NOMO-1 (cell line): Measurements from ENCODE around the gene VAMP2.
A peak's percentile ranks its signal among the peaks of the same experiment; 100 is the strongest.

Experiments used
- DNase-seq, 2 experiments: peaks; one replicate each; lab custom pipeline; 2025; ENCODE audit not compliant: unreplicated experiment in 2 of 2; lab: John Stamatoyannopoulos, UW

The VAMP2 gene

GRCh38 chr17:8143581-8144400 lies 19.0 kb downstream of the VAMP2 start:
- DNase-seq: no peak

DNA sequence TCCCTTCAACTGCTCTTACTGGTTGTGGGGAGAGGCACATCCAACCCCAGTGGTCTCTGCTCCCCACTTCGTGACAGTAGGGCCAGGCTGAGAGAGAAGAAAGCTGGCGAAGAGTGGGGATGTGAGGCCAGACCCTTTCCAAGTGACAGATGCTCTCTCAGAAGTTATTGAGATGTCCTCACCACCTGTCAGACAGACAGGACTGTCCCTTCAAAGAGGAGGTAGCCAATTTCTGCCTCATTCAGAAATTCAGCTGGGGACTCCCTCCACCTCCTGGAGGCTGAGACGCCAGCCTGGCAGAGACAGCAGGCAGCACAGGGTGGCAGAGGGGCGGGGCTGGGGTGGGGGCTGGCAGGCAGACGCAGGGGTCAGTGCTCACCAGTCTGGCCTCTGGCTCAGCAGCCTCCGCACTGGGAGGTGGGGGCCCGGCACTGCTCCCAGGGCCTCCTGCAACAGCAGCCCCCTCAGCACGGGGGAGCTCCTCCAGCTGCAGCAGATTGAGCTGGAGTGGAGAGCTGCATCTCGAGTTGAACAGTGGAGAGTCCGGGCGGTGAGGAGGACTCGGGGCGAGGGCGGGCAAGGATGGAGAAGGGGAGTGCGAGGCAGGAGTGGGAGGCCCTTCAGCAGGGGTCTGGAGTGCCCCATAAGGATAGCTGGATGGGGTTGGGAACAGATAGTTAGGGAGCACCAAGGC lies 19.7 kb downstream of the VAMP2 start:
- DNase-seq: no peak

- no peak for DNase-seq
These were observed 20.4 kb downstream of the VAMP2 start for GRCh38 chr17:8142158-8142886.

- no peak for DNase-seq
These were observed 21.0 kb downstream of the VAMP2 start for GRCh38 chr17:8141741-8142140.

- no peak for DNase-seq
These were observed 21.7 kb downstream of the VAMP2 start for GRCh38 chr17:8141045-8141444.

GRCh38 chr17:8140065-8141029 lies 22.4 kb downstream of the VAMP2 start:
- DNase-seq: no peak

DNA sequence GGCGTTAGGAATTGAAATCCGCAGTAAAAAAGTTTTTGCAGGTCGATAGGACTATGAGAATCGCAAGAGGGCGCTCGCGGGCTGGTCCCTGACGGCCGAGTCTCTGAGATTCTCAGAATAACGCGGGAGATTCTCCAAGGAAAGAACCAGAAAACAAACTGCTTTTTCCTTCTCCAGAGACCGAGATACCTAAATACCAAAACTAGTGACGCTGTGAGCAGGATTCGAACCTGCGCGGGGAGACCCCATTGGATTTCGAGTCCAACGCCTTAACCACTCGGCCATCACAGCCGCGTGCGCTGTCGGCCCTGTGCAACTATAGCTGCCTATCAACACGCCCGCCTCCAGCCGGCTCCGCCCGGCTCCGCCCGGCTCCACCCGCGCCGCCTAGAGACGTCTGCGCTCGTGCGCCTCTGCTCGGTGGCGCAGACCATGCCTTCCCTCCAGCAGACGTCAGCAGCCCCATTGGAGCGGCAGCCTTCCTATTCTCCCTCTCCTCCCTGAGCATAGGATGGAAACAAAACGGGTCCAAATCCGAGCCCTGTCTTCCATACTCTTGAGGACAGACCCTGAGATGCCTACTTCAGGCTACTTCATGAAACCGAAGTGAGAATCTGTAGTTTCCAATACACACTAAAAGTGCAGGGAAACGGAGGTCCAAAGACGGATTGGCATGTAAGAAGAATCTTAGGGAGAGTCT lies 23.9 kb downstream of the VAMP2 start:
- peak; percentile 96 to 99 for DNase-seq

GRCh38 chr17:8138374-8138671 lies 24.4 kb downstream of the VAMP2 start:
- no peak for DNase-seq

DNA sequence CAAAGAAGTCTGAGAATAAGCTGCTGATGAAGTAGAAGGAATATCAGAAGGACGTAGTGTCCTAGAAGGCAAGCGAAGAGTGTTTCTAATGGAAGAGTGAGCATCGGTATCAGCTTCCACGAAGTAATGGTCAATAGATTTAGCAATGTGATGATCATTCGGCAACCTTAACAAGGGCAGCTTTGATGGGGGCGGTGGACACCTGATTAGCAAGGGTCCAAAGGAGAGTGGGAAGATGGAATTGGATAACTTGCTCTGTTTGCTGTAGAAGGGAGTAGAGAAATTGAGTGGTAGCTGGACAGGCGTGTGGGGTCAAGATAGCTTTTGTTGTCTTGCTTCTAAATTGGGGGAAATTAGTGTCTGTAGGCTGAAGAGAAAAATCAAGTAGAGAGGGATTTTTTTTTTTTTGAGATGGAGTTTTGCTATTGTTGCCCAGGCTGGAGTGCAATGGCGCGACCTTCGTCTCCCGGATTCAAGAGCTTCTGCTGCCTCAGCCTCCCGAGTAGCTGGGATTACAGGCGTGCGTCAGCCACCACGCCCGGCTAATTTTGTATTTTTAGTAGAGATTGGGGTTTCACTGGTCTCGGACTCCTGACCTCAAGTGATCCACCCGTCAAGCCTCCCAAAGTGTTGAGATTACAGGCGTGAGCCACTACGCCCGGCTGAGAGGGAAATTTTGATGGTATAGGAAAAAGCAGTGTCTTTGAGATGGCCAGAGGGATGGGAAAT lies 24.9 kb downstream of the VAMP2 start:
- DNase-seq: no peak

DNA sequence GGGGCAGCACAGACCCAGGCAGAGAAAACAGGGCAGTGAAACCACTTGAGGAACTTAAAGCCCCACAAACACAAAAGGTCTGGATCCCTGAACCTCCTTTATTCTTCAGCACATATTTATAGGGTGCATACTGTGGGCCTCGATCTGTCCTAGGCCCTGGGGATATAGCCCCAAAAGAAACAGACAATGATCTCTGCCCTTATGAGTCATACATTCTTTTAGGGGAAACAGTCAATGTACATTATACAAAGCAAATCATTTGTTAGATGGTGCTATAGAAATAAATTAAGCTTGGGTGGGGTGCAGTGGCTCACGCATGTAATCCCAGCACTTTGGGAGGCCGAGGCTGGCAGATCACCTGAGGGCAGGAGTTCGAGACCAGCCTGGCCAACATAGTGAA lies 28.8 kb downstream of the VAMP2 start:
- no peak for DNase-seq

DNA sequence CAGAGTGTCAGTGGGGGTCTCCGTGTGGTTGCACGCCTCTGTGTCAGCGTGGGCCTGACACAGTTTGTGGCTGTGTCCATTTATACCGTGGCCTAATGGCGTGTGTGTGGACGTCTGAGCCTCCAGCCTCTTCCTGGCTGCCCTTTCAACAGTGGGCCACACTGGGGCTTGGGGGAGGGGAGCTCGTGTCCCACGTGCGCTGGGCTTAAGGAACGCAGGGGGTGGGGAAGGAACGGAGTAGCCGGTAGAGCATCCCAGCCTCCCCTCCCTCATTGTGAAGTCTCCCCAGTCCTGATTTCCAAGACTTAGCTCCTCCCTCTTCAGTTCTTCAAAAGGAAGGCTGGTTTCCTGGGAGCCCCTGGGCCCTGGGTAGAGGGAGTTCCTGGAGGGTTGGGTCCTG lies 29.3 kb downstream of the VAMP2 start:
- no peak for DNase-seq

DNA sequence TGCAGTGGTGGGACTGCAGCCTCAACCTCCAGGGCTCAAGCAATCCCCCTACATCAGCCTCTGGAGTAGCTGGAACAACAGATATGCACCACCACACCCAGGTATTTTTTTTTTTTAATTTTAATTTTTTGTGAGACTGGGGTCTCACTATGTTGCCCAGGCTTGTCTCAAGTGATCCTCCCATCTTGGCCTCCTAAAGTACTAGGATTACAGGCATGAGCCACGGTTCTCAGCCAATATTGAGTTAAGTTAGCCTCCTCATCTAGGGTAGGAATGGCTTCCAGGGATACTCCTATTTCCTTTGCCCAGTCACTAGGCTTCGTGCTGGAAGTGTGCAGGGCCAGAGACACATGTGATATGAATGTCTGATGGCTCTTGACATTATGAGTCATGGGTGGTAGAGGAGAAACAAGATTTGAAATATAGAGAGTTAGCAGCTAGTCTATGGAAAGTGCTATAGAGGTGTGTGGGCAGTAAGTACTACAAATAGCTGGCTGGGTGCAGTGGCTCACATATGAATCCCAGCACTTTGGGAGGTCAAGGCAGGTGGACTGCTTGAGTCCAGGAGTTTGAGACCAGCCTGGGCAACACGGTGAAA lies 30.8 kb downstream of the VAMP2 start:
- no peak for DNase-seq

GRCh38 chr17:8128125-8128784 lies 34.5 kb downstream of the VAMP2 start:
- DNase-seq: no peak

DNA sequence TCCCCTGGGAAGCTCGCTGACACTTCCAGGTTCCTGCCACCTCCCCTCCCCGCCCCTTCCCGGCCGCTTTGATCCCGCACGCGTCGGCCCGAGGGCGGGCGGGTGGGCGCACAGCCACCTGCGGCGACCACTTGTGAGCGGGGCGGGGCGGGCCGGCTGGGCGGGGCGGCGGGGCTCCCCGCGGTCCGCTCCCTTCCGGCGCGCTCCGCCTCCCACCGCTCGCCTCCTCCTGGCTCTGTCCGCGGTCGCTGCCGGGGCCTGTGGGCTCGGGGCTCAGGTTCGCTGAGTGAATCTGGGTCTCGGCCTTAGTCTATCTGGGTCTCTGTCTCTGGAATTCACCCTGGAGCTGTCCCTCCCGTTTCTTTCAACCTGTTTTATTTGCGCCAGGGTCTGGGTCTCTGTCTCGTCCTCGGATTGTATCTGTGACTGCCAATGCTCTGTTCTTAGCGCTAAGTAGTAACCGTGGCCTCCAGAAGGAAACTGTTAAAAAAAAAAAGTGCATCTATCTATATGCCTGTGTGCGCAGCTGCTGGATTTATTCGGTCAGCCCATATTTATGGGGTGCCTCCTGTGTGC lies 36.2 kb downstream of the VAMP2 start:
- DNase-seq: peak; percentile 28 to 58

DNA sequence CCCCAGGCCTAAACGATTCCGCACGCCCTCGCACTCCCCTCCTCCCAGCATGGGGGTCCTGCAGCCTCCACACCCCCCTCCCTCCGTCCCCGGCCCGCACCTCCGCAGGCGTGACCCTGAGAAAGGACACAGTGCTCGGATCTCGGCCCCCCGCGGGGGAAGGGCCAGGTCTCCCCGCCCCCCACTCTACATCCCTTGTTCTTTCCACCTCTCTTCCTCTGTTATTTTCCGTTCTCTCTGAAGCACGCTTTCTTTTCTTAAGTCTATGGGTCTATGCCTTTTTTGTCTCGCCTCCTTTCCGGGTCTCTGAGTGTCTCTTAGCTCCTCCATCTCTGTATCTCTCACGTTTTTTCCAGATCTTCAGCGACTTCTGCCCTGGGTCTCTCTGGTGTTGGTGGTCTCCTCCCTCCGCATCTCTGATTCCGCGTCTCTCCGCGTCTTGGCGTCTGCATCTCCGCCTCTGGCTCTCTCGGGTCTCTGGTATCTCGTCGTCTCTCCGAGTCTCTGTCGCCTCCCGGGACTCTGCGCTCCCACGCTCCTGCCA lies 36.7 kb downstream of the VAMP2 start:
- DNase-seq: peak in 1 of 2 experiments; percentile 15

DNA sequence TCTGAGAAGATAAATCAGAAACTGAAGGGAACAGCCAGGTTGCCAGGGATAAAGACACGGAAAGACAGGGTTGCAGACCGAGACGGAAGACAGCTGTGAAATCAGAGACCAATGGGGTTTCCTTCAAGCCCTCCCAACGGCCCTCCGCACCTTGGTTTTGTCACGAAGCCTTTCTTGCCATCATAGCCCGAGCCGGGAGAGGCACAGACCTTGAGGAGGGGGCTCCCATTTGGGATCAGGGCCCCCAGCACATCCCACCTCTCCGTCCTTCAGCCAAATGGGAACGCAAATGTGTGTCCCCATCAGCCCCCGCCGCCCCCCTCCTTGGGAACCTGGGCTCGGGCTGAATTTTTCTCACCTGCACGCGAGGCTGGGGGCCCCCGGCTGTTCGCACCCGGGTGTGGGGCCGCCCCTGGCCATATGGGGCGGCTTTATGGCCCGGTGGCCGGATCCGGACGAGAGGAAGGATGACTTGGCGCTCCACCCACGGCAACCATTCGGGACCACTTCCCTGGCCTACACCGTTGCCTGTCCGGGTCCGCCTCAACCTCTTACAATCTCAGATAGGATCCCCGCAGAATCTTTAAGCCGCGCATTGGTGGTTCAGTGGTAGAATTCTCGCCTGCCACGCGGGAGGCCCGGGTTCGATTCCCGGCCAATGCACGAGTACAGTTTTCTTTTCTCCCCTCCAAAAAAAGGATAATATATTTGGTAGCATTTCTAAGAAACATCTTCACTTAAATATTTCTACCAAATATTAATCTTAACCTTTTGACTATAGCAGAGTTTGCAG lies 37.4 kb downstream of the VAMP2 start:
- peak; percentile 43 to 62 for DNase-seq
